ENCODE data around the gene CENPX. TPM values are rescaled to one million over a fixed set of nuclear protein-coding genes. Genes with fewer than 3 reads are reported as not detected.

Gene CENPX
- total RNA-seq, 1 experiment from 2014 or later = 106 TPM

- H3K36me3 ChIP-seq = no peaks in the 10 kb centered on the region
- no peak for DNase-seq
- H3K27me3 ChIP-seq = no peaks in the 10 kb centered on the region
- H3K4me3 ChIP-seq = no peak overlapping the region
- peaks cover 16% of the 10 kb centered on the region for H3K9me3 ChIP-seq
Observed at GRCh38 chr17:81968850-81969812, 53.5 kb downstream of the CENPX start.

Other genes with a start within 250 kb of the CENPX start
- gene GCGR, start 218.7 kb downstream of the CENPX start, total RNA-seq (2014; rRNA removed; shearing (Covaris generic); ENCODE audit: low replicate concordance) = not detected in 2 replicates
- gene MCRIP1, start 189.6 kb downstream of the CENPX start, total RNA-seq (2014; rRNA removed; shearing (Covaris generic); ENCODE audit: low replicate concordance) = 73.2 and 83.7 TPM in 2 replicates
- not detected in 2 replicates for gene PPP1R27, start 187.8 kb downstream of the CENPX start, total RNA-seq (2014; rRNA removed; shearing (Covaris generic); ENCODE audit: low replicate concordance)
- gene P4HB, start 162.3 kb downstream of the CENPX start, total RNA-seq (2014; rRNA removed; shearing (Covaris generic); ENCODE audit: low replicate concordance) = 531 and 798 TPM in 2 replicates
- 114 and 185 TPM in 2 replicates for gene ARHGDIA, start 151.5 kb downstream of the CENPX start, total RNA-seq (2014; rRNA removed; shearing (Covaris generic); ENCODE audit: low replicate concordance)
- 313 and 425 TPM in 2 replicates for gene ALYREF, start 131.3 kb downstream of the CENPX start, total RNA-seq (2014; rRNA removed; shearing (Covaris generic); ENCODE audit: low replicate concordance)
- 161 and 303 TPM in 2 replicates for gene ANAPC11, start 131.2 kb downstream of the CENPX start, total RNA-seq (2014; rRNA removed; shearing (Covaris generic); ENCODE audit: low replicate concordance)
- gene NPB, start 120.6 kb downstream of the CENPX start, total RNA-seq (2014; rRNA removed; shearing (Covaris generic); ENCODE audit: low replicate concordance) = 1.3 and 2.5 TPM in 2 replicates
- 24.6 and 47.0 TPM in 2 replicates for gene PCYT2, start 111.5 kb downstream of the CENPX start, total RNA-seq (2014; rRNA removed; shearing (Covaris generic); ENCODE audit: low replicate concordance)
- gene SIRT7, start 104.7 kb downstream of the CENPX start, total RNA-seq (2014; rRNA removed; shearing (Covaris generic); ENCODE audit: low replicate concordance) = 22.1 and 25.9 TPM in 2 replicates
- gene MAFG, start 95.1 kb downstream of the CENPX start, total RNA-seq (2014; rRNA removed; shearing (Covaris generic); ENCODE audit: low replicate concordance) = 11.8 and 14.9 TPM in 2 replicates
- 253 and 283 TPM in 2 replicates for gene PYCR1, start 85.6 kb downstream of the CENPX start, total RNA-seq (2014; rRNA removed; shearing (Covaris generic); ENCODE audit: low replicate concordance)
- gene MYADML2, start 75.6 kb downstream of the CENPX start, total RNA-seq (2014; rRNA removed; shearing (Covaris generic); ENCODE audit: low replicate concordance) = not detected in 2 replicates
- 0.66 TPM in 1 of 2 replicates, not detected in the other for gene NOTUM, start 61.7 kb downstream of the CENPX start, total RNA-seq (2014; rRNA removed; shearing (Covaris generic); ENCODE audit: low replicate concordance)
- gene ASPSCR1, start 45.2 kb downstream of the CENPX start, total RNA-seq (2014; rRNA removed; shearing (Covaris generic); ENCODE audit: low replicate concordance) = 43.5 and 78.0 TPM in 2 replicates
- gene LRRC45, start 427 bp upstream of the CENPX start, total RNA-seq (2014; rRNA removed; shearing (Covaris generic); ENCODE audit: low replicate concordance) = 31.7 and 33.0 TPM in 2 replicates
- gene RAC3, start 8.8 kb upstream of the CENPX start, total RNA-seq (2014; rRNA removed; shearing (Covaris generic); ENCODE audit: low replicate concordance) = 18.2 and 18.4 TPM in 2 replicates
- 44.0 and 73.1 TPM in 2 replicates for gene DCXR, start 14.8 kb upstream of the CENPX start, total RNA-seq (2014; rRNA removed; shearing (Covaris generic); ENCODE audit: low replicate concordance)
- gene RFNG, start 28.9 kb upstream of the CENPX start, total RNA-seq (2014; rRNA removed; shearing (Covaris generic); ENCODE audit: low replicate concordance) = 41.2 and 41.6 TPM in 2 replicates
- 103 and 181 TPM in 2 replicates for gene GPS1, start 29.0 kb upstream of the CENPX start, total RNA-seq (2014; rRNA removed; shearing (Covaris generic); ENCODE audit: low replicate concordance)
- gene DUS1L, start 42.9 kb upstream of the CENPX start, total RNA-seq (2014; rRNA removed; shearing (Covaris generic); ENCODE audit: low replicate concordance) = 104 and 123 TPM in 2 replicates
- gene FASN, start 75.4 kb upstream of the CENPX start, total RNA-seq (2014; rRNA removed; shearing (Covaris generic); ENCODE audit: low replicate concordance) = 112 and 125 TPM in 2 replicates
- 6.9 and 8.2 TPM in 2 replicates for gene CCDC57, start 190.0 kb upstream of the CENPX start, total RNA-seq (2014; rRNA removed; shearing (Covaris generic); ENCODE audit: low replicate concordance)
- 529 and 652 TPM in 2 replicates for gene SLC16A3, start 206.2 kb upstream of the CENPX start, total RNA-seq (2014; rRNA removed; shearing (Covaris generic); ENCODE audit: low replicate concordance)